Measurements from ENCODE around the gene TTPAL. TPM values are rescaled to one million over a fixed set of nuclear protein-coding genes. Genes with fewer than 3 reads are reported as not detected.

Gene TTPAL
- total RNA-seq, 4 donors from 2014 or later, result 9.2 to 21.8 (median 13.8) TPM

DNA sequence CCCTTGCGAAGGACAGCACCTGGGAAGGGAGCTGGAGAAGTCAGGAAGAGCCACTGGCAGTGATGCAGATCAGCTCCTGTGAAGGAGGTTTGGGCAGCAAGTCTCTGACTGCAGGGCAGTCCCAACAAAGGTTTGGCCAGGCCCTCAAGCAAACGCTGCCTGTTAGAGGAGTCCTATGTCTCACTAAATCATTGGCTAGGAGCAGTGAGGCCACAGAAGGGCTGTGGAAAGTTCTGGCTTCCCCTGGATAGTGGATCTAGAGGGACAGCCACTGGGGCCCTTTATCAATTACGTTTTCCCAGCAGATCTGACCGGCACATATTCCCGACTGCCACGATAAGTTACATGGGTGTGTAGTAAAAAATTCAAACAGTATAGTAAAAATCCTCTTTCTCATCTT is 2.5 kb downstream of the TTPAL start:
- H3K27ac ChIP-seq, result peak overlapping the region in 2 of 4 donors; percentile 29 to 37
- TF ChIP-seq EP300 (IDR thresholded peaks at IDR 0.05) (no peak), POLR2AphosphoS5 (IDR thresholded peaks at IDR 0.05) (no peak), POLR2A (IDR thresholded peaks at IDR 0.05) (no peak)
- TF ChIP-seq, protein P1, sequence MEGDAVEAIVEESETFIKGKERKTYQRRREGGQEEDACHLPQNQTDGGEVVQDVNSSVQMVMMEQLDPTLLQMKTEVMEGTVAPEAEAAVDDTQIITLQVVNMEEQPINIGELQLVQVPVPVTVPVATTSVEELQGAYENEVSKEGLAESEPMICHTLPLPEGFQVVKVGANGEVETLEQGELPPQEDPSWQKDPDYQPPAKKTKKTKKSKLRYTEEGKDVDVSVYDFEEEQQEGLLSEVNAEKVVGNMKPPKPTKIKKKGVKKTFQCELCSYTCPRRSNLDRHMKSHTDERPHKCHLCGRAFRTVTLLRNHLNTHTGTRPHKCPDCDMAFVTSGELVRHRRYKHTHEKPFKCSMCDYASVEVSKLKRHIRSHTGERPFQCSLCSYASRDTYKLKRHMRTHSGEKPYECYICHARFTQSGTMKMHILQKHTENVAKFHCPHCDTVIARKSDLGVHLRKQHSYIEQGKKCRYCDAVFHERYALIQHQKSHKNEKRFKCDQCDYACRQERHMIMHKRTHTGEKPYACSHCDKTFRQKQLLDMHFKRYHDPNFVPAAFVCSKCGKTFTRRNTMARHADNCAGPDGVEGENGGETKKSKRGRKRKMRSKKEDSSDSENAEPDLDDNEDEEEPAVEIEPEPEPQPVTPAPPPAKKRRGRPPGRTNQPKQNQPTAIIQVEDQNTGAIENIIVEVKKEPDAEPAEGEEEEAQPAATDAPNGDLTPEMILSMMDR (IDR thresholded peaks at IDR 0.05), result no peak
- ATAC-seq, result no peak

DNA sequence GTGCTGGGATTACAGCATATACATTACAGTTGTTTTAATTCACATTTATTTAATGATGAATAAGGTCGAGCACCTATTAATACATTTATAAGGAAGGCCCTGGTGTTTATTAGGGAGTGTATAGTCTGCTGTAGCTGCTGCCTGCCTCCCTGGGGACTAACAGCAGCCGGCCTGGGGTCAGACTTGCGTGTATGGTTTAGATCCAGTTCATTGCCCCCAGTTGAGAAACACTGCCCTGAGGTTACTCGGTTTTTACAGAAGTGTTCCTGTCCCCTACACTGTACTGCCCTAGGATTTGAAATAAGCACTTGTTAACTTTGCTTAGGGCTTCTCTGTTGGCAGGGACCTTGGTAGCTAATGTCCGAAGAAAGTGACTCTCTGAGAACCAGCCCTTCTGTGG is 4.0 kb downstream of the TTPAL start:
- Histone ChIP-seq H3K4me1 (peaks cover 0 to 22% (median 0%) of the 10 kb centered on the region in 3 donors), H3K27ac (no peak overlapping the region), H3K27me3 (no peaks in the 10 kb centered on the region), H3K9me3 (no peaks in the 10 kb centered on the region), H3K4me3 (no peak overlapping the region), H3K36me3 (peaks cover 0 to 52% of the 10 kb centered on the region in 2 donors)
- WGBS, 2 donors (ENCODE audit: low coverage in 1 of 2), result 83% methylated on average over 3 to 4 of the region's 5 CpGs
- no peak for TF ChIP-seq POLR2AphosphoS5 (IDR thresholded peaks at IDR 0.05)
- no peak for ATAC-seq

More for the DNA sequence above, 2.5 kb downstream of the TTPAL start:
- Histone ChIP-seq H3K36me3 (peaks cover 0 to 38% of the 10 kb centered on the region in 2 donors), H3K4me3 (no peak overlapping the region), H3K9me3 (no peaks in the 10 kb centered on the region), H3K4me1 (peaks cover 0 to 22% (median 0%) of the 10 kb centered on the region in 3 donors), H3K27me3 (no peaks in the 10 kb centered on the region)
- WGBS, 2 donors (ENCODE audit: low coverage in 1 of 2), result 61 to 68% methylated on average over 5 to 6 of the region's 6 CpGs

DNA sequence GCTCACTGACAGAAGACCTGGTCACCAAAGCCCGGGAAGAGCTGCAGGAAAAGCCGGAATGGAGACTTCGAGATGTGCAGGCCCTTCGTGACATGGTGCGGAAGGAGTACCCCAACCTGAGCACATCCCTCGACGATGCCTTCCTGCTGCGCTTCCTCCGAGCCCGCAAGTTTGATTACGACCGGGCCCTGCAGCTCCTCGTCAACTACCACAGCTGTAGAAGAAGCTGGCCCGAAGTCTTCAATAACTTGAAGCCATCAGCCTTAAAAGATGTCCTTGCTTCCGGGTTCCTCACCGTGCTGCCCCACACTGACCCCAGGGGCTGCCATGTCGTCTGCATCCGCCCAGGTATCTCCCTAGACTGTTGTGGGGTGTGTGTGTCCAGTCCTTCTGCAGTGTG is 4.4 kb downstream of the TTPAL start:
- Histone ChIP-seq H3K36me3 (peaks cover 0 to 57% of the 10 kb centered on the region in 2 donors), H3K27me3 (no peaks in the 10 kb centered on the region), H3K27ac (no peak overlapping the region), H3K4me3 (no peak overlapping the region), H3K9me3 (no peaks in the 10 kb centered on the region), H3K4me1 (peaks cover 0 to 20% (median 0%) of the 10 kb centered on the region in 3 donors)
- no peak for TF ChIP-seq POLR2A (IDR thresholded peaks at IDR 0.05)
- no peak for TF ChIP-seq EP300 (IDR thresholded peaks at IDR 0.05)
- no peak for ATAC-seq
- 88 to 91% methylated on average over 10 to 17 of the region's 18 CpGs for WGBS, 2 donors (ENCODE audit: low coverage in 1 of 2)

DNA sequence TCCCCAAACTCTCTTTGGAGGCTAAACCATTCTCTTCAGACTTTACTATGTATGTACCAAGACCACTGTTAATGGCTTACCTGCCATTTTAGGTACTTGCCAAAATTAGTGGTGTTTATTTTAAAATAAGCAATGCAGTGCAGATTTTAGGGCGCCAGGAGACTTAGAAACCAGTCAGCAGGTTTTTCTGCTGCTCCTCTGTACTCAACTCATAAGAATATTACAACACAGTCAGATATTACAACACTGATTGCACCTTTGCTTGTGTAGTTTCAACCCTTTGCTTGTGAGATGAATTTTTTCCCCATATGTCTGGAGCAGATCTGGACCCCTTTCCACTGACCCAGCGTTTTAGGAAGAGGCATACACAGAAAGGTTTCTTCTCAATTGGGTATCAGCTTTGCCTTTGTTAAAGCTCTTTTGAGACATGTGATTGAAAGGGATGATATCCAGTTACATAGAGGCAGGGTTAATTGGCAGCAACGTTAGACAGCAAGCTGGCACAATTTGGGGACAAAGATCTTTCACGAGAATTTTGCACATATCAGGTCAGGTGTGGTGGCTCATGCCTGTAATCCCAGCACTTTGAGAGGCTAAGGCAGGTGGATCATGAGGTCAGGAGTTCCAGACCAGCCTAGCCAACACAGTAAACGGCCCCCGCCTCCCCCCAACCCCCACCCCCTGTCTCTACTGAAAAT is 6.2 kb downstream of the TTPAL start:
- Histone ChIP-seq H3K4me3 (no peak overlapping the region), H3K36me3 (peaks cover 0 to 74% of the 10 kb centered on the region in 2 donors), H3K27me3 (no peaks in the 10 kb centered on the region), H3K4me1 (peaks cover 0 to 12% (median 2%) of the 10 kb centered on the region in 3 donors), H3K27ac (no peak overlapping the region), H3K9me3 (no peaks in the 10 kb centered on the region)
- no peak for ATAC-seq
- WGBS, 2 donors (ENCODE audit: low coverage in 1 of 2), result 87 to 88% methylated on average over 2 to 3 of the region's 6 CpGs
- no peak for TF ChIP-seq POLR2A (IDR thresholded peaks at IDR 0.05)
- TF ChIP-seq POLR2AphosphoS5 (IDR thresholded peaks at IDR 0.05), result no peak
- TF ChIP-seq EP300 (IDR thresholded peaks at IDR 0.05), result no peak
- TF ChIP-seq, protein P1 (IDR thresholded peaks at IDR 0.05), result no peak

DNA sequence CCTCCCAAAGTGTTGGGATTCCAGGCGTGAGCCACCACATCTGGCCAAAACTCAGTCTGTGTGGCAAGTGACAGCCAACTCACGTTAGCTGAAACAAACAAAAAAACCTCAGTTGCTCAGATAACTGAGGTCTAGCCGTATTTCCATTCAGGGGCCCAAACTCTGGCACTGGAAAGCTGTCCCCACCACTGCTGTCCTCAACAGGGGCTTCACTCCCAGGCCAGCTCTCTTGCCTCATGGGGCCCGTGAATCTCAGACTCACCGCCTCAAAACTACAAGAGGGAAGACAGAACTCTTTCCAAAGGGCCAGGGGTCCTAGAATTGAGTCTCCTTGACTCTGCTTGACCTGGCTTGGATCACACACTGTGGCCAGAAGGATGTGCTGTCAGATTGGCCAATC is 7.4 kb downstream of the TTPAL start:
- no peak for ATAC-seq
- TF ChIP-seq, protein P1 (IDR thresholded peaks at IDR 0.05), result no peak
- TF ChIP-seq POLR2A (IDR thresholded peaks at IDR 0.05), result no peak
- TF ChIP-seq POLR2AphosphoS5 (IDR thresholded peaks at IDR 0.05), result no peak
- Histone ChIP-seq H3K36me3 (peaks cover 0 to 87% of the 10 kb centered on the region in 2 donors), H3K9me3 (no peaks in the 10 kb centered on the region), H3K27ac (no peak overlapping the region), H3K27me3 (no peaks in the 10 kb centered on the region), H3K4me3 (no peak overlapping the region), H3K4me1 (peaks cover 0 to 8% (median 2%) of the 10 kb centered on the region in 3 donors)
- WGBS, 2 donors (ENCODE audit: low coverage in 1 of 2), result 100% methylated on average over 1 to 2 of the region's 5 CpGs

Data from gastroesophageal sphincter (tissue), 4 donors.